ENCODE results near the gene MROH2A.

Gene MROH2A

DNA sequence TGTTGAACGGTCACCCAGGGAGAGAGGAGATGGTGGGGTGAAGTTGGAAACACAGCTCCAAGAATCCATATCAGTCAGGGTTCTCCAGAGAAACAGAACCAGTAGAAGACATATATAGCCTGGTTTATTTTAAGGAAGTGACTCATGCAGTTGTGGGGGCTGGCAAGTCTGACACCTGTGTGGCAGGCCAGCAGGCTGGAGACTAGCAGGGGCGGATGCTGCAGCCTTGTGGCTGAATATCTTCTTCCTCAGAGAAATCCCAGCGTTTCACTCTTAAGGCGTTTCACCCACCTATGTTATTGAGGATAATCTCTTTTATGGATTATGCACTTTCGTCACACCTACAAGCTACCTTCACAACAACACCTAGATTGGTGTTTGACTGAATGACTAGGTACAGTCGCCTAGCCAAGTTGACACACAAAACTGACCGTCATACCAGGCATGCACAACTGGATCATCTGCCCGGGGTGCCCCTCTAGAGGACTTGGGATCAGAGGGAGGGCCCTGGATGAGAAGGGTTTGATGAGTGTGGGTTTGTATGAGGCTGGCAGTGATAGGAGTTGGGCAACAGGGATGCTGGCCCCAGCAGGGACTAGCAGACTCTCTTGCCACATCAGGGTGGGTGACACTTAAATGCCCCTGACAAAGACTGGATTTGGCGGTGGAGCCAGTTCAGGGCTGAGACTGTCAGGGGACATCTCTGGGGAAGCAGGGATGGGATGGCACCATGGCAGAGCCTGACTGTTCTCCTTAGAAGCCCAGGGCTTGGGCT, 23.4 kb downstream of the MROH2A start:
- DNase-seq = peak; percentile 49

DNA sequence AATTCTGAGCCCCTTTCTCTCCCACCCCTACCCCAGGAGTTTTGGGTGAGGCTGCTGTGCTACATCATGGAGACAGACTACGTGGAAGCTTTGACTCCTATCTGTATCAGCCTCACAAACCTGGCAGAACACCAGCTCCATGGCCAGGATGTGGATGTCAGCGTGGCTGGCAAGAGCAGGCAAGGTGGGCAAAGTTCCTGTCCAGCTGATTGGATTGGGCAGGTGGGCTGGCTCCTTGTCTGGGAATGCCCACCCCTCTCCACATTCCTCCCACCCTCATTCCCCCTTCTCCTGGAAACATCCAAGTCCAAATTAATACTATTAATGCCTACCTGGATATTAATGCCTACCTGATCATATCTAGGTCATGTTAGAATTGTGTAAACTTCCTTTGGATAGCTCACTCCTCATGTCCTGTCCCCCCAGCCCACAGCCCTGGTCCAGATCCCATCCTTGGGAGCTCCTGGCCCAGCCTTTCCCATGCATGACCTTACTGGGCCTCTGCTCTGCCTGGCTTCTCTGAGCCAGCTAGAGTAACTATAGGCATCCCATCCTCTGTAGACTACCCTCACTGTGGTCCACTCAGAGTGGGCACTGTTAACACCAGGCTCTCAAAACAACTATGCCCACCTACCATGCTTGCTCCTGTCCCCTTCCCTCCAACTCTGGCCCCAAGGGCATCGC, 24.1 kb downstream of the MROH2A start:
- peak; percentile 38 for DNase-seq

DNA sequence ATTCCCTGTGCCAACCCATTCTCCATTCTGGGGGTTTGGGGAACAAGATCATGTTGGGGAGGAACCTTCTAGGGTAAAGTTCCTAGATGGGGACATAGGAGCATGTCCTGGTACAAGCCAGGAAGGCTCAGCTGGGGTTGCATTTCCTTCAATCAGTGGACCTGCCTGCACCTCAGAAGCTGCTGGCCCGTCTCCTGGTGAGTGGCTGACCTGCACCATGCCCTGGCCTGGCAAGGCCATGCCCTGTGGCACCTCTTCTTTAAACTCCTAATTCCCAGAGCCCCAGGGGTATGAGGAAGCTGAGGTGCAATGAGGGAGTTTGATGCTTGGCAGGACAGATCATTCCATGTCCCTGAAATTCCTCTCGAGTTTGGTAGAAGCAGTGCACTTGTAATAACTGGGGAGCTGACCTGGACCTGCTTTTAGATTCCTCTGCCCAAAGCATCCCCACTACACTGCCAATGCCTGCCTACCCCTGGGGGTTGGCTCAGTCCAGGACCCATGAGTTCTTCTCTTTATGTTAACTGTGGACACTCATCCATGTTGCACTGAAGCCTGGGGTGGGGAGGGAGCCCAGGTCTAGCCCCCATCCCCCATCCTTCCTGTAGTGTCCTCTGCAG, 25.3 kb downstream of the MROH2A start:
- DNase-seq = peak; percentile 42

DNA sequence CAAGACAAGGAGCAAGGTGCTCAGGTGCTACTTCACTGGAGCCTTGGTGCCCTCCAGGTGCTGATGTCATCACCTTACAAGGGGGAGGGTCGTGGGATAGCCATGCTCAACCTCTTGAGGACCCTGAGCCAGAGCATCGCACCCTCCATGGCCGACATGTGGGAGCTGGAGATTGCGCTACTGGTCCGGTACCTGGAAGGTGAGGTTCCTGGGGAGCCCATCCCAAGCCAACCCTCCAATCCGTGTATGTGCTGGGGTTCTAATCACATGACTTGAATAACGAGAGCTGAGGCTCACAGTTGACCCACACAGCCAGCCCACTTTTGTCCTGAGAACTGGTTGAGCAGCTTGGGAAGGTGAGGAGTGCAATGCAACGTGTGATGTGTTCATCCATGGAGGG, 25.9 kb downstream of the MROH2A start:
- DNase-seq = peak; percentile 41

DNA sequence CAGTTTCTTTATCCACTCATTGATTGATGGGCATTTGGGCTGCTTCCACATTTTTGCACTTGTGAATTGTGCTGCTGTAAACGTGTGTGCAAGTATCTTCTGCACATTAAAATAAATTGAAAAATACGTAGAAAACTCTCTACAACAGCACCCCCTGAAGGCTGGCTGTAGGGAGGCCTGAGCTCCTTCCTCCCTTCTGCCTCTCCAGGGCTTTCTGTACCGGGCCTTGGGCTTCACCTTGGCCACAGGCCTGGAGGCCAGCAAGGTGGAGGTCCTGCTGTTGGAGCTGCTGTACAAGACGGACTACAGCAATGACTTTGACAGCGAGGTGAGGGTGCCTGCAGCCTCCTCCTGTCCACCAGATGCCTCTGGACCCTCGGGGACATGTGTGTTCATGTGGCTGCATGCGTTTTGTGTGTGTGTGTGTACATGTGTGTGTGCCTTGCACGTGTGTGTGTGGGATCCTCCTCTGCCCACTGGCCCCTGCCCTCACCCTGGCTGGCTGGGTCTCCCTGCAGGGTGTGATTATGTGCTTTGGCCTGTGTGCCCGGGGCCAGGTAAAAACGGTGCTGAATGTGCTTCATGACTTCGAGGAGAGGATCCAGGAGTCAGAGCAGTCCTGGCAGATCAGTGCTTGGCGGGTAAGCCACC, 29.2 kb downstream of the MROH2A start:
- DNase-seq = peak; percentile 38

DNA sequence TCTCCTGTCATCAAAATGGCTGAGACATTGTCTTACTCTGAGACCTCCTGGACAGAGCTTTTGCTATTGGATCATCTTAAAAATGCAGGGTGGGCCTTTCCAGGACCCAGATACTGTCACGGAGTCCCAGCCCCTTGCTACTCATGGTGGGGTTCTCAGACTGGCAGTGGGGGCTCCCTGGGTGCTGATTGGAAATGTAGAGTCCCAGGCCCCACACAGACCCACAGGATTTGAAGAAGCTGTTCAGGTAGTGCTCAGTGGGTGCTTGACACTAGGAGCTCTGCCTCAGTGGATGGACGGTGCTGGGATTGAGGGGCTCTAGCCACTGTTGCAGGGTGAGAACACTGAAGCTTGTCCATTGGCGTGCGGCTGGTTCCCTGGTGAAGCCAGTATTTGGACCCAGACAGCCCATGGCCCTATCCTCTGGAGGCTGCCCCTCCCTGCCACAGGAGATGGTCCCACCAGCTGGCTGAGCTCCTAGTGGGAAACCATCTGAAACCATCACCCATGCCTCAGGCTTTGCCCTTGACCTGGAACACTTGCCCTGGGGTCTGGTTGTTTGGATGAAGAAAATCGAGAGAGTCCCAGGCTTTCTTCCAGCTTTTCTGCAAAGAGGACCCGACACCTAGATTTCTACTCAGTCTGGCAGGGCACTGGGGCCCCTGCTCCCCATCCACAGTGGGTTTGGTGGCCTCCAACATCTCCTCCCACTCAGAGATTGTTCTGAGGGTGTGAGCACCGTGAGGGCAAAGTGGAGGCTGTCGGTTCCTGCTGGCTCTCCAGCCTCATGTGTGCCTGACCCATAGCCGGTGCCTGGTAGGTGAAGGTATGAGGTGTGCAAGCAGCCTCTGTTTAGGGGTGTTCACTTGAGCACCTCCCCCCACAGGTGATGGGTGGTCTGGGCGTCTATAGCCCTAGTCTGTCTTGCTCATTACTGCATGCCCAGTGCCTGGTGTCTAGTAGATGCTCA, 30.1 kb downstream of the MROH2A start:
- DNase-seq = peak; percentile 35

DNA sequence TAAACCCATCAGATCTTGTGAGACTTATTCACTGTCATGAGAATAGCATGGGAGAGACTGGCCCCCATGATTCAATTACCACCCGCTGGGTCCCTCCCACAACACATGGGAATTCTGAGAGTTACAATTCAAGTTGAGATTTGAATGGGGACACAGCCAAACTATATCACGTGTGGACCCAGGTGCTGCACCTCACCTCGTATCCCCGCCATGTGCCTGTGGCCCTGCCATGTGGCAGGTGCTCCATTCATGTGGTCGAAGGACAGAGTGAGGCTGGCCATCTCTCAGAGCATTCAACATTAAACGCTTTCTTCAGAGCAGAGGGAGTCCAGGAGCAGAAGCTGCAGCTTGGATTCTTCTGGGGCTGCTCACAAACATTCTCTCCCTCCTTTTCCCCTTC, 32.3 kb downstream of the MROH2A start:
- peak; percentile 35 for DNase-seq

DNA sequence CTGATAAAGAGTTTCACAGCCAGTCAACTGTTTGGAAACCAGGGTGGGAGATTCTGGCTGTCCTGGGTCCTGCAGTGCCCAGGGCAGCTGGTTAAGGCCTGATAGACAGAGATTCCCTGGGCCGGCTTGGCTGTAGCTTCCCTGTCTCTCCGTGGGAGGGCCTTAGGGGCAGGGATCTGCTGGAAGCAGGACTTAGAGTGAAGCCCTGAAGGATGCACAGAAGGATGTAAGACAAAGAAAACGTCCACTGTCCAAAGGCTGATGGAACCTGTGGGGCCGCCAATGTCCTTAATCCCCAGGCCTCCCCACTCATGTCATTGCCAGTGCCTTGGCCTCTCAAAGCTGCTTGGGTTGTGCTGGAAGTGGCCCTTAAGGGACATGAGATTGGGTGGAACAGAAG, 33.0 kb downstream of the MROH2A start:
- DNase-seq = no peak

DNA sequence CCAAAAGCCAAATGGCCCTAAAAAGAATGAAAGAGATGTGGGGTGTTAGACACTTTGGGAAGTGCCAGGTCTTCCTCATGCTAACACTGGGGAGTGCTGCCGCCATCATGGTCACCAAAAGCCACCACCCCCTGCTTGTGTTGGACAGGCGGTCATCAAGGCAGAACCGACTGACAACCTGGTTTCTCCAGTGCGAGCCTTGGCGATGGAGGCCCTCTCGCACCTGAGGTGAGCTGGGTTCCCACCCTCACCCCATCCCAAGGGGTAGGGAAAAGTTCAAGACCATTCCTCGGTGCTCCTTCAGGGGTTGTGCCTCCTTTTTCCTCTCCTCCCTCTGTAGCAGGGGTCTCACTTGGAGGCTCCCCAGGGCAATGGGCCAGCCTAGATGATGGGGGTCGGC, 33.6 kb downstream of the MROH2A start:
- peak; percentile 30 for DNase-seq

DNA sequence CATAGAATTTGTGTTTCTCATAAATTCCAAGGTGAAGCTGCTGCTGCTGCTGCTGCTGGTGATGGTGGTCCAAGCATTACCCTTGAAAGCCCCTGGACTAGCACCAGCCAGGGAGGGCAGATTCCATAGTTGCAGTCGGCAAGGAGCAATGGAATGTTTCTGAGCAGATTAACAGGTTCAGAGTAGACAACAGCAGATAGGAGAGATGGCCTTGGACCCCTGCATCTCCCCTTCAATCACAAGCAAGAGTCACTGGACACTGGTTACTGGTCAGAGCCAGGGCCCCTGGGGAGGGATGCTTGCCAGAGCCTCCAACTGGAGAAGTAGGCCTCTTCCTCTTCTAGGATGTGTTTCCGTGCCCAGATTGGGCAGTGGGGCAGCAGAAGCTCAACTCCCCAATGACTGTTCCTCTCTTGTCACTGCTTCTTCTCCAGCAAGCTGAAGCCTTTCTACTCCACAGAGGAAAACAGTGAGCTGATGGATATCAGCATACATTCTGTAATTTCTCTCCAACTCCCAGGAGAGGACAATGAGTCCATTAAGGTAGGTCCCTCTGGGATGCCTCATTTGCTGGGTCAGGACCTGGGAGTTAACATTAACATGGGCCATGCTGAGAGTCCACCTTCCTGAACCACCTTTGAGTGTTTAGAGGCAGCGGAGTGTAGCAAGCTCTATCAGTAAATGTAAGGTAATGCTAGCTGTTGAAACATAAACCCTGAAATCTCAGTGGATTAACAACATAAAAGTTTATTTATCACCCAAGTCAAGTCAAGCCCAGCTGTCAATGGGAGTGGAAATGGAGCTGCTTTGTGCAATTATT, 35.3 kb downstream of the MROH2A start:
- peak; percentile 32 for DNase-seq

DNA sequence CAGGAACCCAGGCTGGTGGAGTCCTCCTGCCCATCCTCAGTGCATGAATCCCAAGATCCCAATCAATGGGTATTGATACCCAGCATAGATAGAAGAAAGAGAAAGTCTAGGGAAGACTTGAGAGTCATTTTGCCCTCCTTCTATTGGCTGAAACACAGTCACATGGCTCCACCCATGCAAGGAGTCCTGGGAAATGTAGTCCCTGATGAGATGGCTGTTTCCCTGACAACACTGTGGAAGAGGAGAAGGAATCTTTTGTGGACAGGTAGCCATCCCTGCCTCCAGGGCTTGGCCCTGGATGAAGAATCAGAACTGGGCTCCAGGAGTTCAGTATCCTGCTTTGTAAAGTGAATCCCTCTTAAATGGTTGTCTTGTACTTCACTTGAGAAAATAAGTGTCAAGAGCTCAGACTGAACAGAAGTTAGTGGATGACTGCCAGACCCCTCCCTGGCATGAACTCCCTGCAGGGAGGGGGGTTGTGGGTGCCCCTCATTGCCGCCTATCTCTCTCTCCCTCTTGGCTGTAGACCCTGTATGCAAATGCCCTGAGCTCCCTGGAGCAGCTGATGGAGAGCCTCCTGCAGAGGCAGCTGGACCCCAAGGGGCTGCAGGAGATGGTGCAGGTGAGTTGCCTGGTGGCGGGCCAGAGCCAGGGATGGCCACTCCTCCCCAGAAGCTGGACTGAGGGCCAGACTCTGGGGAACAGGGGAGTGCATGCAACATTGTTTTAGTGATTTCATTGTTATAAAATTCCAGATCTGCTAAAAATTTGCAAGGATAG, 36.1 kb downstream of the MROH2A start:
- peak; percentile 21 for DNase-seq

DNA sequence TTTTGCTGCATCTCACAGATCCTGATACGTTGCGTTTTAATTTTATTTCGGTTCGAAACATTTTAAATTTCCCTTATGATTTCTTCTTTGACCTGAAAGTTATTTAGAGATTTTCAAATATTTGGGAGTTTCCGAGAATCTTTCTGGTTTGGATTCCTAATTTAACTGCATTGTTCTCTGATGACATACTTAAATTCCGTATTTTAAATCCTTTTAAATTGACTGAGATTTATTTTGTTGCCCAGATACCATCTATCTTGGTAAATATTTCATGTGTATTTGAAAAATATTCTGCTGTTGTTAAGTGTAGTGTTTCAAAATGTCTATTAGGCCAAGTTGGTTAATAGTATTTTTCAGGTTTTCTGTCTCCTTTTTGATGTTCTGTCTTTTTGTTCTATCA, 37.7 kb downstream of the MROH2A start:
- no peak for DNase-seq

DNA sequence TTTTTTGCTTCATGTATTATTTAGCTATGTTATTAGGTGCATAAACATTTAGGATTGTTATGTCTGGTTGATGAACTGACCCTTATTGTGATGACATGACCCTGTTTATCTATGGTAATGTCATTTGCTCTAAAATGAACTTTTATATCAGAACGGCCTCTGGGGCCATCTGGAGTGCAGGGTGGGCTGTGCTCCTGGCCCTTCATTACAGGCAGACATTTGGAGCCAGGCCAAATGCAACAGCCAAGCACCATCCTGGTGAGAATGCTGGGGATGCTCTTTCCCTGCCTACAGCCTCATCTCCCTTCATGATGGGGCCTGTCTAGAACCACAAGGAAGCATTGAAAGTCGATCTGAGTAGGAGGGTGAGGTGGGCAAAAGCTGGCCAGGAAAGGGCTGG, 38.2 kb downstream of the MROH2A start:
- DNase-seq = no peak

DNA sequence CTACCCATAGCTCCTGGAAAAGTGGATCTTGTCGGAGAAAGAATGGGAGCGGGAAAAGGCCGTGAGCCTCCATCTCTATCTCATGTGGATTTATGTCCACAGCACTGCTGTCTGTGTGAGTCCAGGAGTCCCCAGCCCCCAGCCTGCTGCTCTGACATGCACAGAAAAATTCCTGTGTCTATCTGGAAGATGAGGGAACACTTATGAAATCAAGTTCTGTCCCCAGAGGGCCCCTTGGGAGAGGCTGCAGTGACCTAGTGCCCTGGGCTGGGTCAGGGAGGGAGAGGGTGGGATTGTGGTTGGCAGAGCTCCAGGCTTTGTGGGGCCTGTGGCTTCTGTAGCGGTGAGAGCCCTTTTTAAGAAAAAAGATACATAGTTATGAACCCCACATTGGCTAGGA, 38.6 kb downstream of the MROH2A start:
- DNase-seq = no peak

DNA sequence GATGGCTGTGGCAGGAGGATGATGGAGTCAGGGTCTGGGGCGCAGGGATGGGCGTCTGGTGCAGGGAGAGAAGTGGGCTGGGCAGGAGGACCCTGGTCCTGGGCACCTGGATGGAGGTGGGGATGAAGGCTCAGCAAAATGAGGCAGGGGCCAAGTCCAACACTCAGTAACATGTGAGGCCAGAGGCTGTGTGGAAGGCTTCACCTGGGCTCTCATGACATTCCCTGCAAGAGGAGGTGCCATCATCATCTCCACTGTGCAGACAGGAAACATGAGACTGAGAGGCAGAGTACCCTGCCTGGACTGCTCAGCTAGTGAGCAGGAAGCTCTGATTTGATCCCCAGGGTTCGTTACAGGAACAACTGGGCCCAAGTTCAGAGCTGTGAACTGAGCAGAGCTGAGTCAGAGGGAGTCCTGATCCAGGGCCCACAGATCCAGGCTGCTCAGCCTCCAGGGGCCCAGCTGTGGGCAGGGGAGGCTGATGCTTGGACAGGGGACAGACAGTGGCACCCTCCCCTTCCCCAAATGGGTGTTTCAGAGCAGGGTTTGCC, 39.3 kb downstream of the MROH2A start:
- DNase-seq = no peak

DNA sequence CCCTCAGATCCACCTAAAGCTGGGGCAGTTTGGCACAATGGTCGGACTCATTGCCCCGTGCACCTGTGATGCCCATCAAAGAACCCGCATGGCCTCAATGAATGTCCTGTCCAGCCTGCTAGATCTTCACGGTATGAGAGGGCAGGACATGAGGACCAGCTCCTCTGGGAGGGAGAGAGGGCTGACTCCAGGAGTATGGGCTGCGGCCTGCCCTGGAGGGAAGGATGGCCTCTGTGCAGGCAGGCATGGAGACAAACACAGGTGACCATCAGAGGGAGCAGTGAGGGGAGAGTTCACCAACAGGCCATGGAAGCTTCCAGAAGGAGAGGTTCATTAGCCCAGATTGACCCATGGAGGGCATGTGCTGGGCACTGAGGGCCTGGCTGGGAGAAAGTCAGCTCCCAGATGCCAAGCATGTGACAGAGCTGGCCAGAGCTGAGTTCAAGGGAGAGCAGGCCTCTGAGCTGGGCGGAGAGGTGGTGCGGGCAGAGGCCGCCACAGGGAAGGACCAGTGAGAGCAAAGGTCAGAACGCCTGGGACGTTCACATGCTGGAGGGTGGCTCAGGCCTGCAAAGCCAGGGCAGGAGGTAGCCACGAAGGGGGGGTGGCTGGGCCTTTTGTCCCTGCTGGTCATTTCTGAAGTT, 40.0 kb downstream of the MROH2A start:
- DNase-seq = peak; percentile 46

DNA sequence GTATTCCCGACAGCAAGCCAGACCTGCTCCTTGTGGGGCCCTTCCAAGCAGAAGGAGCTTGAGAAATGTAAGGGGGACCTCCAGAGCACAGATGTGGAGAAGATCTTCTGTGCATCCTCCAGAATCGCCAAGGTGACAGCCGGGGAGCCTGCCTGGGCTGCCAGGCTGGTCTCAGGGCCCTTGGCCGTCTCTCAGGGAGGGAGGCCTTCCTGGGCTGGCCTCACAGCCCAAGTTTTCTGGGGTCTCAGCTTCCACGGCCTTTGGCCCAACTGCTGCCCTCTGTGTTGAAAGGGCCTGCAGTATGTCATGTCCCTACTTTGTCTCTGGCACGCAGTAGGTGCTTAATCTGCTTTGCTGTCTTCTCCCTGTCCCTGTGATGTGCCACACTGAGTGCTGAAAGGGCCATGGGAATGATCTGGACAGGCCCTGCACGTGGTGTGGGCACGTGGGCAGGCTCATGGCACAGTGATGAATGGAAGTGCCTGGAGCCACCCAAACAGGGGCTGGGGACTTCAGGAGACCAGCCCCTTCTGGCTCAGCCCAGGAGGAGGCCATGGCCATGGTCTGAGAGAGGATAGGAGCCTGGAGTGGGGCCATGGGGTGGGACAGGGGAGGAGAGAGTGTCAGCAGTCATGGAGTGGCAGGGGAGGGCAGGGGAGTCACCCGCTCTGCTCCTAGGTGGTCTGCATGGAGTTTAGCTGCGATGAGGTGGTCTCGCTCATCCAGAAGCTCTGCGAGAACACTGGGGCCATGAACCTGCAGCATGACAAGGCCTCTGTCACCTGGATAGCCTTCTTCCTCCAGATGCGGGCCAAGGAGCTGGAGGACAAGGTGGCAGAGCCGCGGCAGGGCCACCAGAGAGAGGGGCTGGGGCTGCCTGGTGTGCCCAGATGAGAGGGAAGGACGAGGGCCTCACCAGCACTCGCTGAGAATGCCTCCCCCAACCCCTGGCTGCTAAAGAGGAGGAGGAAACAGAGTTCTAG, 40.8 kb downstream of the MROH2A start:
- DNase-seq = no peak
